Nephron progenitor cell (in vitro differentiated cells): ENCODE measurements around the gene B3GALT6.

Source experiments
- DNase-seq: peaks from one replicate; pipeline ENCODE4 v3.0.0; 2021
- H3K27ac Mint-ChIP-seq: 2 replicates; pipeline ENCODE4 v1.8.0; 2021; ENCODE audit warnings: mild to moderate bottlenecking, moderate library complexity, mixed read lengths
- H3K27me3 Mint-ChIP-seq: 2 replicates; pipeline ENCODE4 v1.8.0; 2021; ENCODE audit warnings: mild to moderate bottlenecking, low read depth, mixed read lengths; ENCODE audit not compliant: poor library complexity
- H3K36me3 Mint-ChIP-seq: 2 replicates; pipeline ENCODE4 v1.8.0; 2021; ENCODE audit warnings: low read depth, mixed read lengths
- H3K4me1 Mint-ChIP-seq: 2 replicates; pipeline ENCODE4 v1.8.0; 2021; ENCODE audit warnings: mixed read lengths
- H3K4me3 Mint-ChIP-seq: 2 replicates; pipeline ENCODE4 v1.8.0; 2021; ENCODE audit warnings: mild to moderate bottlenecking, moderate library complexity, mixed read lengths
- H3K9me3 Mint-ChIP-seq: 2 replicates; pipeline ENCODE4 v1.8.0; 2021; ENCODE audit warnings: mild to moderate bottlenecking, moderate library complexity, mixed read lengths
- CTCF ChIP-seq: fragments of 200-600 bp; sonication (generic); IDR thresholded peaks from 2 replicates; pipeline ENCODE4 v1.5.0; 2021; ENCODE audit warnings: antibody characterized with exemption

B3GALT6 gene

GRCh38 chr1:1225238-1225845, 6.7 kb upstream of the B3GALT6 start:
- Mint-ChIP-seq H3K9me3 (no peaks in the 10 kb centered on the region), H3K27me3 (peaks cover 5% of the 10 kb centered on the region), H3K27ac (no peak overlapping the region), H3K4me1 (peaks cover 9% of the 10 kb centered on the region), H3K36me3 (peaks cover 30% of the 10 kb centered on the region), H3K4me3 (no peak overlapping the region)
- DNase-seq: no peak
- TF ChIP-seq CTCF: no peak

GRCh38 chr1:1225913-1226312, 6.1 kb upstream of the B3GALT6 start:
- no peaks in the 10 kb centered on the region for H3K9me3 Mint-ChIP-seq
- H3K27me3 Mint-ChIP-seq: peaks cover 5% of the 10 kb centered on the region
- H3K4me3 Mint-ChIP-seq: no peak overlapping the region
- peaks cover 15% of the 10 kb centered on the region for H3K4me1 Mint-ChIP-seq
- no peak for DNase-seq
- no peak for TF ChIP-seq CTCF
- H3K27ac Mint-ChIP-seq: peak overlapping the region; percentile 79
- H3K36me3 Mint-ChIP-seq: peaks cover 30% of the 10 kb centered on the region

GRCh38 chr1:1226566-1227362, 5.3 kb upstream of the B3GALT6 start:
- DNase-seq: no peak
- peaks cover 30% of the 10 kb centered on the region for H3K36me3 Mint-ChIP-seq
- H3K4me3 Mint-ChIP-seq: no peak overlapping the region
- no peak overlapping the region for H3K27ac Mint-ChIP-seq
- no peaks in the 10 kb centered on the region for H3K9me3 Mint-ChIP-seq
- TF ChIP-seq CTCF: no peak
- peaks cover 5% of the 10 kb centered on the region for H3K27me3 Mint-ChIP-seq
- H3K4me1 Mint-ChIP-seq: peaks cover 18% of the 10 kb centered on the region

- Mint-ChIP-seq H3K36me3 (peaks cover 30% of the 10 kb centered on the region), H3K27ac (no peak overlapping the region), H3K9me3 (no peaks in the 10 kb centered on the region), H3K27me3 (peaks cover 5% of the 10 kb centered on the region), H3K4me1 (peaks cover 18% of the 10 kb centered on the region), H3K4me3 (no peak overlapping the region)
- DNase-seq: no peak
- TF ChIP-seq CTCF: no peak
Measured at GRCh38 chr1:1227386-1227785, 4.7 kb upstream of the B3GALT6 start.

GRCh38 chr1:1228187-1228586, 3.9 kb upstream of the B3GALT6 start:
- peaks cover 24% of the 10 kb centered on the region for H3K36me3 Mint-ChIP-seq
- peaks cover 18% of the 10 kb centered on the region for H3K4me1 Mint-ChIP-seq
- TF ChIP-seq CTCF: no peak
- no peaks in the 10 kb centered on the region for H3K9me3 Mint-ChIP-seq
- DNase-seq: no peak
- H3K27ac Mint-ChIP-seq: no peak overlapping the region
- peaks cover 5% of the 10 kb centered on the region for H3K27me3 Mint-ChIP-seq
- H3K4me3 Mint-ChIP-seq: no peak overlapping the region
